HepG2 (cell line): ENCODE data around the gene FKBP14. TPM values are rescaled to one million over a fixed set of nuclear protein-coding genes. Genes with fewer than 3 reads are reported as not detected.

Experiments
- CAMTA2 ChIP-seq: sonication (generic); formaldehyde crosslinking; IDR thresholded peaks from 2 replicates; pipeline ENCODE4 v1.4.0; 2020; ENCODE audit warnings: mild to moderate bottlenecking, missing genetic modification reagents, borderline replicate concordance
- CBX5 ChIP-seq: sonication (generic); formaldehyde crosslinking; IDR thresholded peaks from 2 replicates; pipeline ENCODE4 v1.4.0; 2020; ENCODE audit warnings: missing genetic modification reagents, borderline replicate concordance
- FOXK2 ChIP-seq: fragments of 450-650 bp; IDR thresholded peaks from 2 replicates; pipeline ENCODE4 v1.6.1; 2016
- GMEB1 ChIP-seq: sonication (generic); formaldehyde crosslinking; IDR thresholded peaks from 2 replicates; pipeline ENCODE4 v1.5.1; 2020; ENCODE audit warnings: missing genetic modification reagents, mild to moderate bottlenecking, borderline replicate concordance
- HNF1B ChIP-seq: sonication (generic); formaldehyde crosslinking; IDR thresholded peaks from 2 replicates; pipeline ENCODE4 v1.5.1; 2020; ENCODE audit warnings: mild to moderate bottlenecking, moderate library complexity, missing genetic modification reagents
- JUNB ChIP-seq: sonication (generic); formaldehyde crosslinking; IDR thresholded peaks from 2 replicates; pipeline ENCODE4 v1.8.0; 2022; ENCODE audit warnings: missing genetic modification reagents, mild to moderate bottlenecking, borderline replicate concordance
- KLF9 ChIP-seq: IDR thresholded peaks from 2 replicates; pipeline ENCODE4 v1.6.1; 2016; ENCODE audit warnings: low read depth
- KMT2A ChIP-seq: sonication (generic); formaldehyde crosslinking; IDR thresholded peaks from 2 replicates; pipeline ENCODE4 v1.4.0; 2020; ENCODE audit warnings: missing genetic modification reagents
- MIER3 ChIP-seq: IDR thresholded peaks from 2 replicates; pipeline ENCODE4 v1.6.1; 2016; ENCODE audit warnings: missing compliant biosample characterization, borderline replicate concordance
- NFIB ChIP-seq: sonication (generic); formaldehyde crosslinking; IDR thresholded peaks from 2 replicates; pipeline ENCODE4 v1.9.0; 2021; ENCODE audit warnings: missing genetic modification reagents, mild to moderate bottlenecking, borderline replicate concordance
- PHB2 ChIP-seq: fragments of 450-650 bp; IDR thresholded peaks from 2 replicates; pipeline ENCODE4 v1.6.1; 2018; ENCODE audit not compliant: partially characterized antibody
- POGZ ChIP-seq: sonication (generic); formaldehyde crosslinking; IDR thresholded peaks from 2 replicates; pipeline ENCODE4 v1.4.0; 2020; ENCODE audit warnings: mild to moderate bottlenecking, missing genetic modification reagents
- RFXANK ChIP-seq: IDR thresholded peaks from 2 replicates; pipeline ENCODE4 v1.6.1; 2016
- SP4 ChIP-seq: sonication (generic); formaldehyde crosslinking; IDR thresholded peaks from 2 replicates; pipeline ENCODE4 v1.8.1; 2023; ENCODE audit warnings: mild to moderate bottlenecking, missing genetic modification reagents
- STAT6 ChIP-seq: sonication (generic); formaldehyde crosslinking; IDR thresholded peaks from 2 replicates; pipeline ENCODE4 v1.4.0; 2020; ENCODE audit warnings: missing genetic modification reagents, mild to moderate bottlenecking, borderline replicate concordance
- SYNCRIP ChIP-seq: fragments of 200-400 bp; formaldehyde crosslinking; IDR thresholded peaks from 2 replicates; pipeline ENCODE4 v1.6.1; 2018; ENCODE audit warnings: mild to moderate bottlenecking, low read depth, low read length; ENCODE audit not compliant: insufficient read depth
- ZBTB43 ChIP-seq: sonication (generic); formaldehyde crosslinking; conservative IDR thresholded peaks from 2 replicates; pipeline ENCODE4 v1.4.0; 2020; ENCODE audit warnings: missing genetic modification reagents
- ZNF335 ChIP-seq: sonication (generic); formaldehyde crosslinking; IDR thresholded peaks from 2 replicates; pipeline ENCODE4 v1.4.0; 2020; ENCODE audit warnings: missing genetic modification reagents
- ZNF33A ChIP-seq: sonication (generic); formaldehyde crosslinking; IDR thresholded peaks from 2 replicates; pipeline ENCODE4 v1.5.1; 2020; ENCODE audit warnings: missing genetic modification reagents, mild to moderate bottlenecking, moderate library complexity, borderline replicate concordance
- ZNF44 ChIP-seq: sonication (generic); formaldehyde crosslinking; IDR thresholded peaks from 2 replicates; pipeline ENCODE4 v1.5.1; 2020; ENCODE audit warnings: mild to moderate bottlenecking, missing genetic modification reagents
- ZNF446 ChIP-seq: sonication (generic); formaldehyde crosslinking; IDR thresholded peaks from 2 replicates; pipeline ENCODE4 v1.5.0; 2020; ENCODE audit warnings: mild to moderate bottlenecking, missing genetic modification reagents
- ZNF552 ChIP-seq: sonication (generic); formaldehyde crosslinking; IDR thresholded peaks from 2 replicates; pipeline ENCODE4 v1.9.0; 2022; ENCODE audit warnings: missing genetic modification reagents, mild to moderate bottlenecking, borderline replicate concordance
- ZNF660 ChIP-seq: sonication (generic); formaldehyde crosslinking; IDR thresholded peaks from 2 replicates; pipeline ENCODE4 v1.5.1; 2020; ENCODE audit warnings: mild to moderate bottlenecking, low read depth, missing genetic modification reagents, borderline replicate concordance
- ZNF670 ChIP-seq: sonication (generic); formaldehyde crosslinking; IDR thresholded peaks from 2 replicates; pipeline ENCODE4 v1.8.0; 2022; ENCODE audit warnings: mild to moderate bottlenecking, missing genetic modification reagents, borderline replicate concordance
- ZNF879 ChIP-seq: sonication (generic); formaldehyde crosslinking; IDR thresholded peaks from 2 replicates; pipeline ENCODE4 v1.8.1; 2023; ENCODE audit warnings: missing genetic modification reagents
- polyA plus RNA-seq, 8 experiments: library from polyadenylated mRNA; depleted of rRNA in 3 of 8; stranded (reverse) in 7 of 8; unstranded in 1 of 8; fragments of >200 nt; fragmentation: Illumina TruSeq in 4 of 8; extraction: Trizol in 4 of 8; gene quantifications; 2 replicates each; pipeline versions ENCODE4 v1.2.1 to v1.2.3, GENCODE V29; 2011 to 2016; ENCODE audit warnings: low read depth in 4 of 8, missing spikeins in 1 of 8, mixed read lengths in 1 of 8; ENCODE audit not compliant: insufficient read depth in 1 of 8
- total RNA-seq, 5 experiments: library from RNA; depleted of rRNA; stranded (reverse); fragments of >200 nt; fragmentation: Illumina TruSeq; extraction: Trizol; gene quantifications; 2 replicates each; pipeline ENCODE4 v1.2.3, GENCODE V29; 2016; ENCODE audit warnings: low read depth in 1 of 5

Gene FKBP14
- total and polyA plus RNA-seq, 2 of the 13 experiments (the other 11 are each of a cell fraction or from before 2014, with no cell fraction given), result 20.0 to 32.3 TPM

GRCh38 chr7:29987811-29988317 is 38.6 kb downstream of the FKBP14 start (continued):
- TF ChIP-seq ZNF552 (CRISPR knock-in tag) (no peak), ZNF446 (CRISPR knock-in tag) (no peak), SP4 (no peak), CAMTA2 (CRISPR knock-in tag) (no peak), PHB2 (no peak), GMEB1 (no peak), MIER3 (CRISPR knock-in tag) (no peak), ZNF879 (CRISPR knock-in tag) (no peak), ZNF335 (CRISPR knock-in tag) (no peak), ZNF660 (CRISPR knock-in tag) (no peak), STAT6 (CRISPR knock-in tag) (no peak), JUNB (CRISPR knock-in tag) (peak; percentile 68; the same call in 1 of the 2 replicates), CBX5 (CRISPR knock-in tag) (no peak), KLF9 (CRISPR knock-in tag) (no peak), ZNF44 (CRISPR knock-in tag) (no peak), POGZ (CRISPR knock-in tag) (no peak; the same call in none of the 2 replicates), ZNF670 (CRISPR knock-in tag) (no peak), ZNF33A (CRISPR knock-in tag) (no peak), SYNCRIP (no peak), RFXANK (no peak), FOXK2 (0 out of 2 replicates have a peak, but pooled peaks have one; percentile 35), KMT2A (CRISPR knock-in tag) (no peak), ZBTB43 (CRISPR knock-in tag) (0 out of 2 replicates have a peak, but pooled peaks have one; percentile 53), NFIB (CRISPR knock-in tag) (no peak), HNF1B (no peak)
